Small intestine (tissue), 7 donors: ENCODE results near the gene POLR3H. TPM values are rescaled to one million over a fixed set of nuclear protein-coding genes. Genes with fewer than 3 reads are reported as not detected.
A peak's percentile ranks its signal among the peaks of the same experiment; 100 is the strongest.

Source experiments
- DNase-seq, 2 donors: peaks; one replicate each; pipeline versions ENCODE4 v3.0.0 to v3.0.0-alpha.2; 2013
- FAIRE-seq: peaks from 2 replicates; lab custom pipeline; 2012; peaks lifted over from hg19 to GRCh38; lab: Jason Lieb, UNC
- H3K27ac ChIP-seq, 3 donors: one replicate each; pipeline ENCODE4 v1.5.1; 2013; ENCODE audit warnings: low read length in 2 of 3, mild to moderate bottlenecking in 2 of 3, control low read depth in 1 of 3, inconsistent platforms in 1 of 3, low read depth in 1 of 3, moderate library complexity in 1 of 3
- H3K27me3 ChIP-seq, 3 donors: one replicate each; pipeline ENCODE4 v1.6.1; 2013; ENCODE audit warnings: low read length in 3 of 3, inconsistent platforms in 1 of 3; ENCODE audit not compliant: control insufficient read depth in 3 of 3, insufficient read depth in 3 of 3
- H3K36me3 ChIP-seq, 3 donors: one replicate each; pipeline ENCODE4 v1.6.1; 2013; ENCODE audit warnings: low read length in 3 of 3, inconsistent platforms in 1 of 3, low read depth in 1 of 3, mild to moderate bottlenecking in 1 of 3, moderate library complexity in 1 of 3; ENCODE audit not compliant: control insufficient read depth in 3 of 3, insufficient read depth in 2 of 3
- H3K4me1 ChIP-seq, 3 donors: one replicate each; pipeline ENCODE4 v1.6.1; 2013; ENCODE audit warnings: low read length in 2 of 3, inconsistent platforms in 1 of 3, low read depth in 1 of 3, mild to moderate bottlenecking in 1 of 3, moderate library complexity in 1 of 3; ENCODE audit not compliant: control insufficient read depth in 3 of 3, insufficient read depth in 2 of 3
- H3K4me3 ChIP-seq, 3 donors: one replicate each; pipeline ENCODE4 v1.5.1; 2013; ENCODE audit warnings: low read length in 3 of 3, control low read depth in 1 of 3, inconsistent platforms in 1 of 3, low read depth in 1 of 3, mild to moderate bottlenecking in 1 of 3, moderate library complexity in 1 of 3
- H3K9me3 ChIP-seq, 2 donors: one replicate each; pipeline ENCODE4 v1.6.1; 2013; ENCODE audit warnings: low read depth in 1 of 2, low read length in 1 of 2; ENCODE audit not compliant: control insufficient read depth in 2 of 2, insufficient read depth in 1 of 2
- WGBS, 3 donors: extraction: QIAGEN DNeasy Blood & Tissue Kit; methylation state at CpG; one replicate each; pipeline ENCODE4 v1.1.7; 2013; 5-methylcytosine and 5-hydroxymethylcytosine counted together
- polyA plus RNA-seq, 4 donors: library from polyadenylated mRNA; stranded (reverse) in 3 of 4; unstranded in 1 of 4; fragments of 200-250 nt in 3 of 4; fragments of 120-200 nt in 1 of 4; gene quantifications; one replicate each; pipeline versions ENCODE4 v1.2.1 to v1.2.3, GENCODE V29; 2013
- donor health status: healthy with polysubstance abuse.
- donor health status: control.
- donor health status: control.
- donor health status: Bipolar disorder and iron deficiency.
- donor health status: healthy.

The POLR3H gene
- polyA plus RNA-seq, 4 donors, result 2.7 to 18.2 (median 9.5) TPM

DNA sequence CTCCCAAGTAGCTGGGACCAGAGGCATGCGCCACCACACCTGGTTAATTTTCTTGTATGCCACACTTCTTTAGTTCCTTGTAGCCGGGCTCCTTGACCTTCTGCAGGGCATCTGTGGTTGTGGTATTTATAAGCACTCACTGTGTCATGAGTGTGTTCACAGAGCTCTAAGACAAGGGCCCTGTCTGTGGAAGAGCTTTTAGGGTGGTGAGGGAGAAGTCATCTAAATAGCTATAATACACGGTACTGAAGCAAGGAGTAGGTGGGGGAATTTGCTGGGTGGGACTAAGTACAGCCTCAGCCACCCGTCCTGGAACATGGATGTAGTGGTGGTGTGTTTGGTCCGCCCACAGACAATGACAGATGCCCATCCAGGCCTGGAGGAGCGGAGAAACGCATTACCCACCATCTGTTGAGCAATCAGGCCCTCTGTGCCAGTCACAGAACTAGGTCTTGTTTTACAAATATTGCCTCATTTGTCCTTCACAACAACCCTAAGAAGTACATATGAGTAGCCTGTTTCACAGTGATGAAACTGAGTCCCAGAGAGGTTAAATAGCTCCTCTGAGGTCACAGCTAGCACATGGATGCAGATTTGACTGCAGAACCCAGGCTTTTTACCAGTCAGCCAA, 65.3 kb downstream of the POLR3H start:
- H3K27ac ChIP-seq, result peak overlapping the region in 2 of 3 donors; percentile 28 to 34
- H3K27me3 ChIP-seq, result no peaks in the 10 kb centered on the region
- peaks cover 0 to 44% (median 3%) of the 10 kb centered on the region in 3 donors for H3K4me1 ChIP-seq
- WGBS, 3 donors, result 73 to 82% (median 75%) methylated on average over 7 of the region's 7 CpGs
- H3K9me3 ChIP-seq, result no peaks in the 10 kb centered on the region
- DNase-seq, result no peak
- no peak overlapping the region for H3K4me3 ChIP-seq
- FAIRE-seq, result no peak
- peaks cover 0 to 65% (median 7%) of the 10 kb centered on the region in 3 donors for H3K36me3 ChIP-seq

DNA sequence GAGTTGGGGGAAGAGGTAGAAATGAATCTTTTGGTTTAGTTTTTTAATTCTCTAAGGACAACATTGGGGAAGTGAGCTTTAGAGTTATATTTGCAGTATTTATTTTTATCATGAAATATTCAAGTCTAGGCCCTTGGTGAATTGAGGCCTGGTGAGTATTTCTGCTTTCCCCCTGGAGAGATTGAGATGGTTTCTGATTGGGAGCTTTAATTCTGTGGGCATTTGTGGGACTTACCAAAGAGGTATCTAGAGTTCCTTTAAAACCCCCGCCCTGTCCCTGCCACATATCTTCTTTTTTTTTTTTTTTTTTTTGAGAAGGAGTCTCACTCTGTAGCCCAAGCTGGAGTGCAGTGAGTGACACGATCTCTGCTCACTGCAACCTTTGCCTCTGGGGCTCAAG, 65.8 kb downstream of the POLR3H start:
- H3K27me3 ChIP-seq, result no peaks in the 10 kb centered on the region
- no peak overlapping the region for H3K4me3 ChIP-seq
- DNase-seq (no peak), FAIRE-seq (no peak)
- H3K4me1 ChIP-seq, result peaks cover 0 to 49% (median 6%) of the 10 kb centered on the region in 3 donors
- H3K27ac ChIP-seq, result peak overlapping the region in 1 of 3 donors; percentile 34
- WGBS, 3 donors, result 50 to 67% (median 63%) methylated on average over 2 of the region's 2 CpGs
- no peaks in the 10 kb centered on the region for H3K9me3 ChIP-seq
- peaks cover 0 to 65% (median 10%) of the 10 kb centered on the region in 3 donors for H3K36me3 ChIP-seq

Other genes with a start within 250 kb of the POLR3H start
- 10 to 100 TPM; 14.6 to 53.5 (median 33.4) TPM for gene ZC3H7B, start 242.9 kb downstream of the POLR3H start, polyA plus RNA-seq
- 10 to 100 TPM in 2 of 4 donors, 1 to 10 TPM in 2; 6.1 to 11.8 (median 9.4) TPM for gene TEF, start 162.5 kb downstream of the POLR3H start, polyA plus RNA-seq
- gene TOB2, start 97.7 kb downstream of the POLR3H start, polyA plus RNA-seq, result 10 to 100 TPM; 15.1 to 63.9 (median 26.5) TPM
- 10 to 100 TPM; 39.6 to 62.7 (median 55.3) TPM for gene PHF5A, start 75.8 kb downstream of the POLR3H start, polyA plus RNA-seq
- gene ACO2, start 75.4 kb downstream of the POLR3H start, polyA plus RNA-seq, result 100 to 1,000 TPM; 126 to 294 (median 217) TPM
- gene CSDC2, start 16.5 kb upstream of the POLR3H start, polyA plus RNA-seq, result 1 to 10 TPM in 2 of 4 donors, under 1 TPM in 2; 0.45 to 2.7 (median 1.3) TPM
- gene PMM1, start 45.4 kb upstream of the POLR3H start, polyA plus RNA-seq, result 100 to 1,000 TPM in 2 of 4 donors, 10 to 100 TPM in 2; 45.5 to 125 (median 90.4) TPM
- gene DESI1, start 76.6 kb upstream of the POLR3H start, polyA plus RNA-seq, result 10 to 100 TPM; 16.5 to 33.4 (median 21.4) TPM
- 100 to 1,000 TPM; 138 to 248 (median 166) TPM for gene XRCC6, start 76.8 kb upstream of the POLR3H start, polyA plus RNA-seq
- 100 to 1,000 TPM in 3 of 4 donors, 10 to 100 TPM in 1; 82.1 to 149 (median 113) TPM for gene SNU13, start 144.4 kb upstream of the POLR3H start, polyA plus RNA-seq
- gene MEI1, start 155.0 kb upstream of the POLR3H start, polyA plus RNA-seq, result 10 to 100 TPM in 1 of 4 donors, 1 to 10 TPM in 3; 1.1 to 16.8 (median 4.2) TPM